NK-92 (cell line): Measurements from ENCODE around the gene BCL6.

ENCODE experiments used
- DNase-seq: peaks from one replicate; lab custom pipeline; 2025; ENCODE audit not compliant: unreplicated experiment; lab: John Stamatoyannopoulos, UW

Gene BCL6

GRCh38 chr3:187678726-187679268 is 66.5 kb downstream of the BCL6 start:
- no peak for DNase-seq

- DNase-seq = no peak
These were observed 67.7 kb downstream of the BCL6 start for GRCh38 chr3:187677604-187678003.

- DNase-seq = no peak
These were observed 72.3 kb downstream of the BCL6 start for GRCh38 chr3:187673012-187673411.
